ENCODE data around the gene LPP. TPM values are rescaled to one million over a fixed set of nuclear protein-coding genes. Genes with fewer than 3 reads are reported as not detected.

LPP gene
- total and polyA plus RNA-seq, 2 of the 13 experiments (the other 11 are each of a cell fraction or from before 2014, with no cell fraction given) = 19.2 to 29.9 TPM

GRCh38 chr3:188204526-188204925 is 50.6 kb downstream of the LPP start (continued):
- no peak for TF ChIP-seq MEIS1 (CRISPR knock-in tag; IDR thresholded peaks at IDR 0.05; ENCODE audit: borderline replicate concordance)
- no peak for TF ChIP-seq NFKBIZ (CRISPR knock-in tag; IDR thresholded peaks at IDR 0.05)
- no peak for TF ChIP-seq PITX1 (CRISPR knock-in tag; IDR thresholded peaks at IDR 0.05)

- H2AFZ ChIP-seq (ENCODE audit: low read length) = no peak overlapping the region
- peaks cover 30% of the 10 kb centered on the region for H3K4me1 ChIP-seq (ENCODE audit: insufficient read depth, low read length)
- peak; percentile 93 for ATAC-seq
- DNase-seq (ENCODE audit: low spot score) = peak; percentile 81
- no peak overlapping the region for H3K9ac ChIP-seq (ENCODE audit: insufficient read depth, low read depth, low read length)
- POLR2A ChIA-PET = interaction anchor here (0.6 to 1.5 kb wide), 7 partner anchors 52 to 467 kb away, joined by 3 to 6 read pairs (median 4); partner anchors contain the start of genes BCL6 and LPP
- H4K20me1 ChIP-seq (ENCODE audit: insufficient read depth, low read length) = peaks cover 6% of the 10 kb centered on the region; the same call in 1 of the 2 replicates
- in situ Hi-C loops (cut with HindIII; ENCODE audit: extremely low pct_ligation_motif_present, low pct_unique_long_range_greater_than_20kb) = loop anchor here (25.0 kb wide), 1 partner anchor 756 kb away; no protein-coding TSS in a partner anchor
- peak overlapping the region; percentile 36; the same call in 1 of the 2 replicates for H3K4me2 ChIP-seq (ENCODE audit: low read depth, low read length)
- no peak overlapping the region for H3K4me3 ChIP-seq (replicated peaks in 1 of 3; ENCODE audit: insufficient read depth in 1 of 3, low read depth in 2 of 3, low read length in 3 of 3)
- intact Hi-C loops (cut with micrococcal nuclease; ENCODE audit: unreplicated experiment) = loop anchor here (2.0 to 5.0 kb wide), 2 partner anchors 49 to 169 kb away; no protein-coding TSS in a partner anchor
- WGBS (ENCODE audit: low lambda C conversion rate) = 46% methylated on average over 7 of the region's 7 CpGs
- peak overlapping the region; percentile 50 for H3K27ac ChIP-seq (ENCODE audit: extremely low read length, insufficient read depth, low read length)
- peaks cover 1 to 8% of the 10 kb centered on the region in 2 experiments; a peak in 2 of 5 replicates for H3K36me3 ChIP-seq (replicated peaks in 1 of 2; ENCODE audit: control insufficient read depth in 1 of 2, insufficient read depth in 2 of 2, low read length in 2 of 2)
- CTCF ChIA-PET (ENCODE audit: low intra/inter-chr PET ratio, low total read pairs) = no interaction called here
- FAIRE-seq = peak; percentile 96
- BruUV-seq (replicated peaks) = no TSS peak
- no peaks in the 10 kb centered on the region for H3K27me3 ChIP-seq (ENCODE audit: control insufficient read depth in 1 of 2, insufficient read depth in 2 of 2, low read length in 2 of 2)
- peaks cover 71% of the 10 kb centered on the region for H3K79me2 ChIP-seq (ENCODE audit: insufficient read depth, low read length)
- no peaks in the 10 kb centered on the region for H3K9me3 ChIP-seq (ENCODE audit: low read length)
- no peak for TF ChIP-seq ZNF709 (CRISPR knock-in tag; IDR thresholded peaks at IDR 0.05)
- peak; percentile 57; the same call in 1 of the 2 replicates for TF ChIP-seq ZNF331 (CRISPR knock-in tag; IDR thresholded peaks at IDR 0.05)
- TF ChIP-seq NCOR1 (IDR thresholded peaks at IDR 0.05; ENCODE audit: borderline replicate concordance, low read length) = peak; percentile 78; the same call in 1 of the 2 replicates
- TF ChIP-seq NR2C2 (CRISPR knock-in tag; IDR thresholded peaks at IDR 0.05; ENCODE audit: borderline replicate concordance) = peak; percentile 57; the same call in 1 of the 2 replicates
- peak; percentile 81 for TF ChIP-seq GATAD2A (CRISPR knock-in tag; IDR thresholded peaks at IDR 0.05)
- TF ChIP-seq POGZ (CRISPR knock-in tag; IDR thresholded peaks at IDR 0.05) = peak; percentile 90
- TF ChIP-seq PHF21A (CRISPR knock-in tag; IDR thresholded peaks at IDR 0.05) = peak; percentile 83
- TF ChIP-seq FOXP1 (IDR thresholded peaks at IDR 0.05) = no peak
- 0 out of 2 replicates have a peak, but pooled peaks have one; percentile 40 for TF ChIP-seq FOXP1 (CRISPR knock-in tag; IDR thresholded peaks at IDR 0.05)
- TF ChIP-seq ZNF121 (CRISPR knock-in tag; IDR thresholded peaks at IDR 0.05) = 0 out of 2 replicates have a peak, but pooled peaks have one; percentile 18
- peak; percentile 84 for TF ChIP-seq BCL6 (CRISPR knock-in tag; IDR thresholded peaks at IDR 0.05)
- no peak for TF ChIP-seq NCOA1 (CRISPR knock-in tag; IDR thresholded peaks at IDR 0.05)
- no peak for TF ChIP-seq SOX6 (IDR thresholded peaks at IDR 0.05)
- TF ChIP-seq SOX6 (CRISPR knock-in tag; IDR thresholded peaks at IDR 0.05) = peak; percentile 72
- 0 out of 2 replicates have a peak, but pooled peaks have one; percentile 38 for TF ChIP-seq KAT8 (CRISPR knock-in tag; IDR thresholded peaks at IDR 0.05)
- TF ChIP-seq ZBTB25 (CRISPR knock-in tag; IDR thresholded peaks at IDR 0.05) = 0 out of 2 replicates have a peak, but pooled peaks have one; percentile 24
- TF ChIP-seq ARID4A (CRISPR knock-in tag; IDR thresholded peaks at IDR 0.05; ENCODE audit: borderline replicate concordance) = peak; percentile 40; the same call in 1 of the 2 replicates
These were observed 52.0 kb downstream of the LPP start for GRCh38 chr3:188205992-188206416.
